Hindlimb muscle (tissue), 1 donor: Measurements from ENCODE around the gene MAP3K12. TPM values are rescaled to one million over a fixed set of nuclear protein-coding genes. Genes with fewer than 3 reads are reported as not detected.
A peak's percentile ranks its signal among the peaks of the same experiment; 100 is the strongest.

Source experiments
- DNase-seq: peaks from one replicate; pipeline ENCODE4 v3.0.0-alpha.2; 2013
- polyA plus RNA-seq: library from polyadenylated mRNA; unstranded; fragments of 120-200 nt; gene quantifications from one replicate; pipeline ENCODE4 v1.2.1, GENCODE V29; 2013; ENCODE audit not compliant: insufficient read length

Gene MAP3K12
- polyA plus RNA-seq, 1 donor: 18.4 TPM

GRCh38 chr12:53506881-53507602, 7.8 kb upstream of the MAP3K12 start, which contains the start of gene NPFF:
Gene NPFF (minus strand): TSS chr12:53507484. CDS start chr12:53507474, 10 bp downstream.
- no peak for DNase-seq

DNA sequence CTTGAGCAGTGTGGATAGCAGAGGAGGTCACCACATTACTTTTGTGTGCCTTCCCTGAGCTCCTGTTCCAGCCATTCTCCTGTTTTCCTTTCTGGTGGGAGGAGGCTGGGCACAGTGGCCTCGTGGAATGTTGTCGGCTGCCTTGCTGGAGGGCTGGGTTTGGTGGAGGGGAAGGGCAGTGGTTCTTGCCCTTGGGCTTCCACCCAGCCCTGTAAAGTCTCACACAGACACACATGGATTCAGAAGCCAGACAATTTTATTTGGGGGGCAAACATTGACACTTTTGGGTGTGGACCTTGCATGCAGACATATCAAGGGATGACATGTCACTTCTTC, 7.2 kb upstream of the MAP3K12 start:
- no peak for DNase-seq

DNA sequence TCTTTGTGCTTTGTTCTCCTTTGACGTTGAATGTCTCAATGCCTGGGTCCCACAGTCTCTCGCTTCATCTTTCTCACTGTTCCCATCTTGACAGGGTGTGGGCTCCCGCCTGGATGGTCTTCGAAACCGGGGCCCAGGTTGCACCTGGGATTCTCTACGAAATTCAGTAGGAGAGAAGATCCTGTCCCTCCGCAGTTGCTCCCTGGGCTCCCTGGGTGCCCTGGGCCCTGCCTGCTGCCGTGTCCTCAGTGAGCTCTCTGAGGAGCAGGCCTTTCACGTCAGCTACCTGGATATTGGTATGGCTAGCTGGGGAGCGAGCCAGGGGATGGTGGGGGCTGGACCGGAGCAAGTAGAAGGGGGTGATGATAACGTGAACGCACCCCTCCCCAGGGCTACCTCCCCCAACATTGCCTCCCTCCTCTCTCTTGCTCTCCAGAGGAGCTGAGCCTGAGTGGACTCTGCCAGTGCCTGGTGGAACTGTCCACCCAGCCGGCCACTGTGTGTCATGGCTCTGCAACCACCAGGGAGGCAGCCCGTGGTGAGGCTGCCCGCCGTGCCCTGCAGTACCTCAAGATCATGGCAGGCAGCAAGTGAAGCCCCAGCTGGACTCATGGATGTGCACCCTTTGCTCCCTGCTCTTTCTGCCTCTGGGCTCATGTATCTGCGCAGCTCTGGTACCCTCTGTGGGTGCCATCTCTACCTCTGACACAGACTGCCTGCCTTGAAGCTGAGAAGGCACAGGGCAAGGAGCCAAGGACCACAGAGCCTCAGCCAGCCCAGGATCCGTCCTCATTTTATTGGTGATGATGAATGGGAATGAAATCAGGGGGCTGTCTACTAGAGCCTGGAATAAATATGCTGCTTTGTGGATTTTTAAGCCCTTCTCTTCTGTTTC, 6.5 kb upstream of the MAP3K12 start:
- DNase-seq: no peak

DNA sequence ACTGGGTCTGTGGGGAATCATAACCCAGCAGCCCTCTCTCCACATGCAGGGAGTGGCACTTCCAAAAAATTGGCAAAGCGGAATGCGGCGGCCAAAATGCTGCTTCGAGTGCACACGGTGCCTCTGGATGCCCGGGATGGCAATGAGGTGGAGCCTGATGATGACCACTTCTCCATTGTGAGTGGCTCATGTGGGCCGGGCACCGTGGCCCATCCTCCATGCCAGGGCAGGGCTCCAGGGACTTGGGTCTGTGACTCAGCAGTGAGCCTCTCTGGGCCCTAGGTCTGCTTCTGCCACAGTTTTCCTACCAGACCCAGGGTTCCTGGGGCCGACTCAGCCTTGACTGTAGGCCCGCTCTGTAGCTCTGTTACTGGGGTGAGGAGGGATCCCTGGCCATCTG, 5.8 kb upstream of the MAP3K12 start:
- no peak for DNase-seq

DNA sequence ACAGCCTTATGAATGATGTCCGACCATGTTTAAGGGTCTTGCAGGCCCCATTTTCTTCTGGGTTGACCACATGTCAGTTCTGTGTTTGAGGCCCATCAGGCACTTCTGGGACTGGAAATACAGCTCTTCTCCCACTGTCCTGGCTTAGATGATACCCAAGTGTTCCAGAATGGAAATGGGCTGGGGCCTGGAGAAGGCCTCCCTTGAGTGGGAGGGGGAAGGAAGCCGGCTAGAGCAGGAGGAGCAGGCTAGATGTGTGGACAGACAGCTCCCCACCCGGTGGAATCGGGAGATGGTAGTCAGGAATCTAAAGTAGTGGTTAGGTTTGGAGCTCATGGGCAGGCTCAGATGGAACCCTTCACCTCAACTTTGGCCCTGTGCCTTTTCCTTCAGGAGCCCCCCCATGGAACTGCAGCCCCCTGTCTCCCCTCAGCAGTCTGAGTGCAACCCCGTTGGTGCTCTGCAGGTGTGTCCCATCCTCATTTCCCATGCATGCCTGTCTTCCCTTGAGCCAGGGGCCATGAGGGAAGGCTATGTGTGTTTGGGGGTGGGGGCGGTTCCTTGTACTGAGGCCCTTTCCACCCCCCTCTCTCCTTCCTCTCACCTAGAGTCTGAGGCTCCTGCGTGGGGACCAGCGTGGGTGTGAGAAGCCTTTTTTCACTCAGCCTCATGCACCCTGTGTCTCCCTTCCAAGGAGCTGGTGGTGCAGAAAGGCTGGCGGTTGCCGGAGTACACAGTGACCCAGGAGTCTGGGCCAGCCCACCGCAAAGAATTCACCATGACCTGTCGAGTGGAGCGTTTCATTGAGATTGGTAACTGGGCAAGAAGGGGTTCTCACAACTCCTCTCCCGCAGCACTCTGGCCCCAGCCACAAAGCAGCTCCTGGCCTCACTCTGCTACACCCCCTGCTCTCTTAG, 5.0 kb upstream of the MAP3K12 start:
- DNase-seq: no peak

DNA sequence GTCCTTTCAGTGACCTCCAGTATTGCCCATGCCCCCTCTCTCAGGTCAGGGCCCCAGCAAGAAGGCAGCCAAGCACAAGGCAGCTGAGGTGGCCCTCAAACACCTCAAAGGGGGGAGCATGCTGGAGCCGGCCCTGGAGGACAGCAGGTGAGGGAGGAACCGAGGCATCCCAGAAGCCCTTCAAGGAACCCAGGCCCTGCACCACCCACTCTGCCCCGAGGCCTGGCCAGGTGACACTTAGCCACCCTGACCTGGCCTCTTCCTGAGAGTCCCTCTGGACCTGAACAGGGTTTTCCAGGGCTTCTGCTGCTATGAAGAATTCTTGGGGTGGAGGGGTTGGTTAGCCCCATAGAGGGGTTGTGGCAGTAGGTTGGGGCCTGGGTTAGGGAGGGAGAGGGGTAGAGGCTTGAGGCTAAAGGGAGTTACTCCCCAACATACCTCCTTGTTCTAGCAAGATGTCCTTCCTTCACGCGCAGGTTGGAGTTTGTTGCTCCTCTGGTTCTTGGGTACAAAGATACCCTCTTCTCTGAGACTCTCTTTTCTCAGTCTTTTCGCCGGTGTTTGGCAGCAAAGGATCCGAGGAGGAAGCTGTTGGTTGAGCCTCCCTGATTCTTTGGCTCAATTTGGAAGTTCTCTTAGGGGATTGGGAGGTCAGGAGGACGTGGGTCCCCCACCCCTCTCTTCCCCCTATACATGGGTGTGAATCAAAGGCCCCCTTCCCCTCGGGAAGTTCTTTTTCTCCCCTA, 3.9 kb upstream of the MAP3K12 start:
- no peak for DNase-seq

- DNase-seq: no peak
Observed at GRCh38 chr12:53502331-53502730, 3.1 kb upstream of the MAP3K12 start.

DNA sequence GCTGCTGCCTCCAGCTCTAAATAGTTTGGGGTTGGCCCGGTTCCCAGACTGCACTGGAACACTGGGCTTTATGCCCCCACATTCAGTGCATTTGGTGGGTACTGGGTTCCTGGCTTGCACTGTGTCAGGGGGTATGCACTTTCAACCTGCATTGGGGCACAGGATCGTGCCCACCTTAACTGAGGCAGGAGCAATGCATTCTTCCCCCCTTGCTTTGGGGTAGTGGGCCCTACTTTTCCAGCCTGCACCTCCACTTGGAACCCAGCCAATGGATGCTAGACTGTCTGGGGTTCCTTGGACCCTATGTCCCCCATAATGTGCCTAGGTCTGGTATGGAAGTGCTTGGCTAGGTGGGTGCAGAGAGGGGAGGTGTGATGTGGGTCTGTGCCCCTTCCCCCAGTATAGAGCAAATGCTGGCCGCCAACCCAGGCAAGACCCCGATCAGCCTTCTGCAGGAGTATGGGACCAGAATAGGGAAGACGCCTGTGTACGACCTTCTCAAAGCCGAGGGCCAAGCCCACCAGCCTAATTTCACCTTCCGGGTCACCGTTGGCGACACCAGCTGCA, 2.4 kb upstream of the MAP3K12 start:
- DNase-seq: no peak

- DNase-seq: peak; percentile 99
Observed at GRCh38 chr12:53500776-53501614, 1.7 kb upstream of the MAP3K12 start, which contains the start of gene TARBP2. Gene TARBP2 (plus strand): TSS chr12:53501283. CDS start chr12:53501409, 126 bp downstream.

DNA sequence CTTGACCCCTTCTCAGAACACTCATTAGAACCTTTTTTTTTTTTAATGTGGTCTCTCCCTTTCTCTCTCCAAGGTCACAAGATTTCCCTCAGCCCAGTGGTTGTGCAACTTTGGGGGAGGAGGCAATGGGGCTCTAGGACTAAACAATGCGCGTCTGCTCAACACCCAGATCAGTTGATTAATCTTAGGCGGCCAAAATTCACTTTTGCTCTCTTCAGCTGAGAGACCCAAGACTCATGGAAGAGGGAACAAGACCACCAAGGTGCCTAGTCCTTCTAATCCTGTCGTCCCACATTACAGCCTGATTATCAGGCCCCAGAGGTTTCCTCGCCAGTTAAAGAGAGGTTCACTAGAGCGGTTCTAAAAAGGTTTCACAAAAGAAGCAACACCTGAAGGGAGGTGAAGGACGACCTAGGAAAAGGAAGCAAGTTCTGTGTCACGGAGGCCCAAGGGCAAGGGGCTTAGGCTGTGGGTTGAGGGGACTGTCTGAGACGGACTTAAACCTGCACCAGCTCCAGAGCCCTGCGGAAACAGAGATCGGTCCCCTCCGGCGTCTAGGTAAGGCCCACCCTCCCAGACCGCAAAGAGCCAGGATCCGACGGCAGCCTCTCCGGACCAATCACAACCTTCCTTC, 1.0 kb upstream of the MAP3K12 start:
- DNase-seq: peak; percentile 43

DNA sequence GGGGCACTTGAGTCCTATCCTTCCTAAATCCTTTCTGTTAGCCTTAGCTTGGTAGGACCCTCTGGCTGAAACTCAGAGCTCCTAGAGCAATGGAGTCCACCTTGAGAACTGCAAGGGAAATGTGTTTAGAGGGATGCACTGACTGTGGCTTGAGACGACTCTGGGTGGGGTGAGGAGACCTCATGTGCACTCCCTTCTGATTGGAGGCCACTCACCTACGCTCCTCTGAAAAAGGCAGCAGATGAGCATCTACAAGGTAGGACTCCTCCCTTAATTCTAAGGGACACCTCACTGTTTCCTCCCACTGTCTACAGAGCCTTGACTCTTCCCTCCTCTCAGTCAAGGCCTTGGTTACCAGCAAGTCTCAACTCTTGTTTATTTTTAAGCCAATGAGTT, 1.0 kb downstream of the MAP3K12 start:
- DNase-seq: no peak

DNA sequence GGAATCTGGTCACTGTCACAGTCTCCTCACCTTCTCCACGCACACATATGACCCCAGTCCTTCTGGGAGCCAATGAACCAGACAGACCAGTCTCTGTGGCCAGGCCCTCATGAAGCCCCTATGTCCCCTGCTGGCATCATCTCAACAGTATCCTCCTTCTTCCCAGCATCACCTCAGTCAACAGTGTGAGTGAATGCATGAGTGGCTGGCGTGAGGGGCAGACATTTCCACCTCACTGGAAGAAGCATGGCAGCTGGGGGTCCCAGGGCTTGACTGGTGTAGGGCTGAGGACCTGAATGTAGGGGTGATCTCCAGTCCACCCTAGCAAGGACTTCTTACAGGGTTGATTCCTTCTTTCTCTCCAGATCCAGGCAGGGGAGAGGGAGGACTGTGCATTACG, 1.8 kb downstream of the MAP3K12 start:
- DNase-seq: no peak

DNA sequence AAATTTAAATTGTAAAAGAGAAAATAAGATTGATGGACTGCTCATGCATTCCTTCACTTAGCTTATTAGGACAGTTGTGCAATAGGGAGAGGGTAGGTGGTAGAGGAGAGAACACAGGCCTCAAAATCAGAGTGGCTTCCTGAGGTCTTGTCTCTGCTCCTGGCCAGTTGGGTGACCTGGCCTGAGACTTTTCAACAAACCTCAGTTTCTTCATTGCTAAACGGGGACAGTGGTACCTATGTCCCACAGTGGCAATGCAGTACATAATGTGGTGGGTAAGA, 2.6 kb downstream of the MAP3K12 start:
- DNase-seq: no peak

- DNase-seq: peak; percentile 74
Observed at GRCh38 chr12:53495903-53496751, 3.1 kb downstream of the MAP3K12 start.

DNA sequence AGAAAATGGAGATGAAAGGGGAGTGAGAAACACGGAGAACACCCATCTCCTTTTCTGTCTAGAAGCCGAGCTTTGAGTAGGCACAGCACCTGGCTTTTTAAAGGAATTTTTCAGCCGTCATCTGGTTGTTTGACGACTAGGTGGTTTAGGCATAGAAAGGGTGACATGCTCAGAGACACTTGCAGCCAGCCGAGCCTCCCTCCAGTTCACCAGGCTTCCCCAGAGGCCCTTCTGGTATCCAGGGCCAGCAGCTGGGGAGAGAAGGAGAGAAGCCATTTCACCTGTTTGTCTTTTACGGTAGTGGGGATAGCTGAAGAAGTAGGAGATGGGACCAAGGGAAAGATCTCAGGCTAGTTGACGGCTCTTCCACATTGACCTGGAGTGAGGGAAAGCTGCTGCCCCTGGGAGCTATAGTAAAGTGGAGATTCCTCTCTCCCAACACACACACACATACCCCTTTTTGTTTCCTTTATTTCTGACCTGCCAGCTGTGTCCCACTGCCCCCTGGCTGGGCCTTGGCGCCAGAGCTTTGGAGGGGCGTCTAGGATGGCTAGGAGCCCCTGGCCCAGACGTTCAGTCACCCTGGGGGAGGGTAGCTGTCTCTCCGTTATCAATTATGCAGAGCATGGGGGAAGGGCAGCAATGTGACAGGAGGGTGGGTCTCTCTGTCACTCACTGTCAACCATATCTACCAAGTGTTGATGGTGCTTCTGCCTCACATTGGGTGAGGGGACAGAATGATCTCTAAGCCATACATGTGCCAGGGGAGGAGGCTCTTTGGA, 5.5 kb downstream of the MAP3K12 start:
- no peak for DNase-seq

DNA sequence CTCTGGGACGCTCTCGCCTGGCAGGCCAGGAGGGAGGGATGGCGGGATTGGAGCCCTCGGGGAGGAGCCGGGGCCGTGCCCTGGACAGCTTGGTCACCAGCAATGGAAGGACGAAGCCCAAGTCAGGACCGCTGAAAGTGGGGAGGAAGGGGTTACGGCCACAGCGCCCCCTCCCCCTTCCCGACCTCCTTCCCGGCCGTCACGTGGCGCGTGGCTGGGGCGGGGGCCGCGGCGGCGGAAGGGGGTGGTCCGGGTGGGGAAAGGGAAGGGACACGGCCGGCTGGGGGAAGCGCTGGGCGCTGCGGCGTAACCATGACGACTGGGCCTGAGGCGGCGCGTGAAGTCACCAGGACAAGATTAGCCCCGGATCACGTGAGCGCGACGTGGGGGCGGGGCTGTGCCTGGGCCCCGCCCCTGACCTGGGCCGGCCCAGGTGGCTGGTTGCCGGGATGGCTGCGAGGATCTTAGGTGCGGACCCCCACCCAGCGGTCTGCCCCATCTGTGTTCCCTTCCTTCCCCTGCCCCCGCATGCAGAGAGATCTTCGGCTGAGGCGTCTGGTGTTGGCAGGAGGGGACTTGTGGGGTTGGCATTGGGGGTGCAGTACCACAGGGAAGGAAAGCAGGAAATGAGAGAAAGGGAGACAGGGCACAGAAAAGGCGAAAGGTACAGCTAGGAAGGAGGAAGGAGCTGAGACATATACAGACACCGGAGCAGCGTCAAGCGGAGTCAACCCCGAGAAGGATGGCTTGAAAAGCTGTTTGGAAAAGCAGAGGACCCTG, 6.2 kb downstream of the MAP3K12 start:
- DNase-seq: peak; percentile 96

GRCh38 chr12:53492188-53492587, 7.1 kb downstream of the MAP3K12 start:
- no peak for DNase-seq
